B cell (primary cell): Measurements from ENCODE around the gene MOB3C.

Experiments used
- EZH2 ChIP-seq: IDR thresholded peaks from 2 replicates; pipeline ENCODE4 v1.6.1; 2012; ENCODE audit warnings: borderline replicate concordance, low read depth, mild to moderate bottlenecking, moderate library complexity, low read length; ENCODE audit not compliant: insufficient read depth, poor library complexity, severe bottlenecking
- TF ChIP-seq, protein P1 (sequence below): fragments of 200-600 bp; IDR thresholded peaks from one replicate; pipeline ENCODE4 v1.8.0; 2022; ENCODE audit warnings: antibody characterized with exemption, mild to moderate bottlenecking

DNA sequence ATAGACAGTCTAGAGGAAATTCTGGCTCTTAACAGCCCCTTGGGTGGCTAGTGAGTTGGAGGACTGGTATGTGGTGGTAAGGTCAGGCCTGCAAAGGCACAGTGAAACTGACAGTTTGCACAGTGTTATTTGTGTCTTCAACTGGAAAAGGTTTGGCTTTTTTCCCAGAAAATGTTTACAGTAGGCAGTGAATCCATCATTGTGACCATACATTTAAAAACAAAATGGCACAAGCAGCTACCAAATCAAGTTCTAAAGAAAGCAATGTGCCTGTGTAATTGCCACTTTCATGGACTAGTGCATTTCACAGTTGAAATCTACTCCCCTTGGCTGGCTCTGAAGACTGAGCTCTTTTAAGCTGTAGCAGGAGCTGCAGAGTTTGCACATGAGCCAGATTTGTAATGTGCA lies 26.8 kb upstream of the MOB3C start:
- TF ChIP-seq, protein P1, sequence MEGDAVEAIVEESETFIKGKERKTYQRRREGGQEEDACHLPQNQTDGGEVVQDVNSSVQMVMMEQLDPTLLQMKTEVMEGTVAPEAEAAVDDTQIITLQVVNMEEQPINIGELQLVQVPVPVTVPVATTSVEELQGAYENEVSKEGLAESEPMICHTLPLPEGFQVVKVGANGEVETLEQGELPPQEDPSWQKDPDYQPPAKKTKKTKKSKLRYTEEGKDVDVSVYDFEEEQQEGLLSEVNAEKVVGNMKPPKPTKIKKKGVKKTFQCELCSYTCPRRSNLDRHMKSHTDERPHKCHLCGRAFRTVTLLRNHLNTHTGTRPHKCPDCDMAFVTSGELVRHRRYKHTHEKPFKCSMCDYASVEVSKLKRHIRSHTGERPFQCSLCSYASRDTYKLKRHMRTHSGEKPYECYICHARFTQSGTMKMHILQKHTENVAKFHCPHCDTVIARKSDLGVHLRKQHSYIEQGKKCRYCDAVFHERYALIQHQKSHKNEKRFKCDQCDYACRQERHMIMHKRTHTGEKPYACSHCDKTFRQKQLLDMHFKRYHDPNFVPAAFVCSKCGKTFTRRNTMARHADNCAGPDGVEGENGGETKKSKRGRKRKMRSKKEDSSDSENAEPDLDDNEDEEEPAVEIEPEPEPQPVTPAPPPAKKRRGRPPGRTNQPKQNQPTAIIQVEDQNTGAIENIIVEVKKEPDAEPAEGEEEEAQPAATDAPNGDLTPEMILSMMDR, result no peak
- no peak for TF ChIP-seq EZH2
